Stimulated activated CD8-positive, alpha-beta memory T cell treated with anti-CD3 and anti-CD28 coated beads, Interleukin-12 subunit alpha, Interleukin-12 subunit beta, amount 100 ng/mL, for 1 hour (primary cell): ENCODE measurements around the gene NELL1.
"Not testable (repeated sequence)": the region's sequence is repeated elsewhere in the genome, so short reads cannot be mapped to it uniquely, and the experiment has no call there.

ENCODE experiments used
- DNase-seq: peaks from one replicate; pipeline ENCODE4 v3.0.0-alpha.2; 2020; ENCODE audit warnings: low read depth

The NELL1 gene

DNA sequence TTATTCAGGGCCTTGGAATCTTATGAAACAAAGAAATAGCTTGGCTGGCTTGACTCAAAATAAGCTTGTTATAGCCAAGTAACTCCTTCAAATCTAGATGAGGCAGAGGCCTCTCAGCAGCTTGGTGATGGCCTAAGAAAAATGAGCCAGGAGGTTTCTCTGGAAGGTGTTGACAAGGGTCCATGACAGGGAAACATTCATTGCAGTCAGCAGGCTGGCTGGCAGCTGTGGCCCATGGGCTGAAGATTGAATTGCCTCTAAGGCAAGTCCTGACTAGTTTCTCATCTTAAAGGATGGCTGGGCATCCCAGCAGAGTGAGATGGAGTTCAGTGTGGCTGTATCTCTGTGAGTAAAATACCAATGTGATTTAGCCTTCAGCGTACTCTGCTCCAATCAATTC, 441.0 kb downstream of the NELL1 start:
- DNase-seq: no peak

DNA sequence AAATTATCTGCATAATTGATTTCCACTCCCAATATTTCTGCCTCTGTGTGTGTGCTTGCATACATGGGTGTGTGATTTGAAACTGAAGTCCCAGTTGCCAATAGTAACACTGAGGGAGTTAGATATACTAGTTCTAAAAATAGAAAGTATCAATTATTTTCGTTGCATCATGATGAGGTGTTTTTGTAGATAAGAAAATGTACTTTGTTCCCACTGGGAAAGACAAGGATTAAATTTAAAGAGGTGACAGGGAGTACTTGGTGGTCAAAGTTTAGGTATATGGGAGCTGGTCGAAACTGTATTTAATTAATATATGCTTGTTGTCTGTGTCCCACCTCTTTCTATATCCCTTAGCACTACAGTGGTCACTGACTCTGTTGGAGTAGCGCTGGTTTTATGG, 444.5 kb downstream of the NELL1 start:
- DNase-seq: no peak

DNA sequence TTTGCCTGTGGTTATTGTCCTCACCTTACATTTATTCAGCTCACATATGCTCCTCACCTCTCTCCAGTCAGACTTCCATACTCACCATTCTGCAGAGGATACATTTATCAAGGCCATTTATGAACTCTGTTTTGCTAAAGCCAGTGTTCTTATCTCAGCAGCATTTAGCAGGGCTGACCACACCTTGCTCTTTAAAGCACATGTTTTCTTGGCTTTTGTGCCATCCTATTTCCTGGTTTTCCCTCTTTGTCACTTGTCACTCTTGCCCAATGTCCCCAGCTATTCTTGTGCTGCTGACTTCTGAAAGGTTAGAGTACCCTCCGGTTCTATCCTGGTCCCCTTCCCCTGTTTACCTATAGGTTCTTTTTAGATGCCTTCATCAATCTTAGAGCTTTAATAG, 446.6 kb downstream of the NELL1 start:
- no peak for DNase-seq

DNA sequence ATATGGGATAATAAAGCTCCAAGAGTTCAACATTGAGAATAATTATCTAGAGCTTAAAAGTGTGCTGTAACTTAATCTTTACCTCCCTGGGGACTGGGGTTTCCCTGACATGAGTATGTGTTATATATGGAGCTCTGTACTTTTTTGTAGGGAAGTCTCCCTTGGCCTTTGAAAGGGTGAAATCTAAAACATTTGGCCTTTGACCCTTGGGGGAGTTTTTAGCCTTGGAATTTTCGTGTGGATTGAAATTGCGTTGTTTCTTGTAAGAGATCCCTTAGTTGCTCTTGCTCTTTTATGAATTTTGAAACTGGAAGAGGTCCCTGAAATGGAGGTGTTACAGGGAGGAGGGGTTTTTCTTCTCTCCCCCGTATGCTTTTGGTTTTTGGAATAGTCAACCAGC, 450.0 kb downstream of the NELL1 start:
- no peak for DNase-seq

DNA sequence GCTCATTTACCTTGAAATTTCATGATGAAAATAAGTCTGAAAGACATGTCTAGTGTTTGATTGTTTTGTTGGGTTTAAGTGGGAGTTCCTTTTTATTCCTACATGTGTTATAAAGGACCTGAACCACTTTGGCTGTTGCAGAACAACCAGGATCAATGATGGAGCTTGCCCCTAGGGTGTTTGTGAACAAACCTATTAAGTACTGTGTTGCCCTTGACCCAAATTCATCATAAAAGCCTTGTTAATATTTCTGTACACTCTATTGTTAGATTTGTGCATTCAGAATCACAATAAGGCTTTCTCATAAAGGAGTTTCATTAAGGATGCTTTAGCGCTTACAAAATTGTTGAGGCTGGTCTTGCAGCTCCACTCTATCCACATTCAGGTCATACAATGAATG, 452.6 kb downstream of the NELL1 start:
- DNase-seq: no peak

DNA sequence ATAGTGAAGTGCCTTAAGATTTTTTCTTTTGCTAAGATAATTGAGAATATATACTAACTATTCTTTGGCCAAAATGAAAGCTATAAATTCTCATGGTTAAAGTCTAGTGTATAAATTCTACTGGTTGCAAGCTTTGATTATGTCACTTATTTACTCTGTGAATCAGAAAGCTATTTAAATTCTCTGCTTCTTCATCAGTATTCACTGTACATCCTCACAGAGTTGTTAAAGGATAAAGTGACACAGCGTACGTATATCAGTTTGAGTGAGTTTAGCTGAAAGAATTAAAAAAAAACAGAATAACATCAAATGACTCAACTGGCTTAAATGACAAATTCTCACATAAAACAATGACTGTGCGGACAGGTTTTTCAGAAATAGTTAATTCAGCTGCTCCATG, 453.1 kb downstream of the NELL1 start:
- DNase-seq: no peak

DNA sequence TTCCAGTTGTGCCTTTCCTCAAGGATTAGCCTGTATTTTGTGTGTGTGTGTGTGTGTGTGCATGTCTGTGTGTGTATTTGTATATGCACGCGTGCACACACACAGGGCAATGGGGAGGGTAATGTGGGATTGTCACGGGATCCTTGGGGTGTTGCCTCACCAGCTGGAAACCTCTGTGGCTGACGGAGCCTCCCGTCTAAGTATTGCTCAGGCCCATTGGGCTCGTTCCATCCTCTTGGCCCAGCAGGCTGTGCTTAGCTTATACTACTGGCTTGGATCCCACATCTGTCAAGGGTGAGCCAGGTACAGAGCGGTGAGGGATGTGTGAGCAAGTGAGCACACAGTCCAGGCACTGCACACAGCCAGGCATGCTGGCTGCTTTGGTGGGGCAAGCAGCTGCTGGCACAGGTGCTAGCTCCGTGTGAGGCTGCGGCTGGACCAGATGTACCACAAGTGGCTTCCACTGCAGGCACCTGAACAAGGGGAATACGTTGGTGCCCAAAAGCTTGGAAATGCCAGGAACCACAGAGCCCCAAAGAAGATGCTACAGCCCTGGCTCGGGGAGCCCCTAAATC, 462.8 kb downstream of the NELL1 start:
- no peak for DNase-seq

DNA sequence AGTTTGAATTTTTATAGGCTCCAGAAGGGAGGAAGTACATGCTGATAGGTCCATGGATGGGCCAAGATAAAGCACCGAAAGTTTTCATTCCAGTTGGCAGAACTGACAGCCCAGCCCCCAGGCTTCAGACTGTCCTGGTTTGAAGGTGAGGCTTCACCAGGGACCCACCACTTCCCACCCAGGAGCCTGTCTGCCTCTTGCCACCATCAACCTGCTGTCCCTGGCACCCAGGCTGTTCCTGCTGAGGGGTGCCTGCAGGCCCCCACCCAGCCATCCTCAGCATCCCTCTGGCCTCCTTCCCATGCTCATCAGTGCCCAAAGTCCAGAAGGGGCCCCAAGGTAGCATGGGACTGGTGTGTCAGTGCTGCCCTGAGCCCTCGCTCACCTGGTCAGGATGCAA, 463.9 kb downstream of the NELL1 start:
- no peak for DNase-seq

DNA sequence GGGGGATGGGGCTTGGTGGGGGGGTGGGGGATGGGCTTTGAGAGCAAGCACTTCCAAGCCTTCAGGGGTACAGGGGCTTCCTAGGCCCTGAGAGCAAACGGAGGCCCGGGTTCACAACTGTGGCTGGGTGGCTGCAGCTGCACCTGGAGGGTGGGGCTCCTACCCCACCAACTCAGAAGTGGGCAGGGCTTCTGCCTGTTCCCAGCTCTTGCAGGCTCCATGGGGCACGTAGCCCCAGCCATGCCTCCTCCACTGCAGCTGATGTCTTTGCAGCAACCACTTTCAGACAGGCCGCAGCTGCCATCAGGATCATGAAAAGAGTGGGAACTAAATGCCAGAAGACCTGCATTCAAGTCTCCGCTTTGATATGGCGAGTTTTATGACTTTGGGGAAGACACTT, 464.3 kb downstream of the NELL1 start:
- DNase-seq: no peak

DNA sequence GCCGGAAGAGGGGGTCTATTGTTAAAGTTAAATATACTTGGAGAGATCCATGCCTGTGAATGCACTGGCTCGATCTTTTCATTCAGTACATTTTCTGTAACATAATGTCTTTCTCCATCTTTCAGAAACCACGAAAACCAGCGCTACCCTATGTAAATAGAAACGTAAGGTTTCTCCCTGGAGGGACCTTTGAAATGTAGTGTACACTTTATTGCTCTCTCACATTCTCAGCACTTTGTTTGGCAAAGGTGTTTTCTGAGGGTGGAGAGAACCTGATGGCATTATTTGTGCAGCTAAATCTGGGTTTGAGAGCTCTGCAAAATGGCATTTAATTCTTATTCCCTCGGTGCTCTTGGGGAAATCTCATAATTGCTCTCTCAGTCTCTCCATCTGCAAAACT, 468.4 kb downstream of the NELL1 start:
- no peak for DNase-seq

DNA sequence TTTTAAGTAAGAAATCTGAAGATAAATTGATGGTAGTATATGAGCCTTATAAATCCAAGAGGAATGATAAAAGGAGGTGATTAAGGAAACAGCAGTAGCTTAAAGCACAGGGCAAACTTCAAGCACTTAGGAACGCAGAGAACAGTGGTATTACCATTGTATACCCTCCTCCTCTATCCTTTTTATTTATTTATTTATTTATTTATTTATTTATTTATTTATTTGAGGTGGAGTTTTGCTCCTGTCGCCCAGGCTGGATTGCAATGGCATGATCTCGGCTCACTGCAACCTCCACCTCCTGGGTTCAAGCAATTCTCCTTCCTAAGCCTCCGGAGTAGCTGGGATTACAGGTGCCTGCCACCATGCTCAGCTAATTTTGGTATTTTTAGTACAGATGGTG, 472.2 kb downstream of the NELL1 start:
- DNase-seq: not testable (repeated sequence)

DNA sequence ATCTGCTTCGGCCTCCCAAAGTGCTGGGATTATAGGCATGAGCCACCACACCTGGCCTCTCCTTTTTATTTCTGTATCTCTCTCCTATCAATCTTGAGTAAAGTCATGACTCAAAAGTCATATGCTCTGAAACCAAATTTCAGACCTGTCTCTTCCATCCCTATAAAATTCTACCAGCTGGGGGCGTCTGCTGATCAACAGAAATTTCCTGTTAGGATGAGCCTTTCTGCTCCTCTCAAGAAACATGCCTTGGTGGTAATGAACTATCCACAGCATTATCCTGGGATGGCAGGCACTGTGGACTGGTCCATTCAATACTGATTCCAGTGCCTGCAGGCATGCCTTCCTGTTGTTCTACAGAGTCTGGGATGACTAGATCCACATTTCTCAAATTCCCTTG, 472.6 kb downstream of the NELL1 start:
- DNase-seq: no peak

DNA sequence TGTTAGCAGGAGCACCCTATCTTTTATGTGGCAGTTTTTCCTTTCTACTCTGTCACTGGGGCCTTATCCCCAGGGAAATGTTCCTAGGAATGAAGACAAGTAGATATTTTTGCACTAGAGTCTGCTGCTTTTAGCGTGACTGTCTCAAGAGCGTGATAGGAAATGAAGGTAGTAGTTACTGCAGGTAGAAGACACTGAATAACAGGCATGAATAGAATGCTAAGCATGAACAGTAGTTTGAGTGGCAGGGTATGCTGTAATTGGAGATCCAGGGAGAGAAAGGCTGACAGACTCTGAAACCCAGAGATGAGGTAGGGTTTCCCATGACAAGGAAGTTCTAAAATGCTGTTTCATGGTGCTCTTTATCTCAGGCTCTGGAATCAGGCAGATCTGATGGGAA, 475.1 kb downstream of the NELL1 start:
- no peak for DNase-seq

DNA sequence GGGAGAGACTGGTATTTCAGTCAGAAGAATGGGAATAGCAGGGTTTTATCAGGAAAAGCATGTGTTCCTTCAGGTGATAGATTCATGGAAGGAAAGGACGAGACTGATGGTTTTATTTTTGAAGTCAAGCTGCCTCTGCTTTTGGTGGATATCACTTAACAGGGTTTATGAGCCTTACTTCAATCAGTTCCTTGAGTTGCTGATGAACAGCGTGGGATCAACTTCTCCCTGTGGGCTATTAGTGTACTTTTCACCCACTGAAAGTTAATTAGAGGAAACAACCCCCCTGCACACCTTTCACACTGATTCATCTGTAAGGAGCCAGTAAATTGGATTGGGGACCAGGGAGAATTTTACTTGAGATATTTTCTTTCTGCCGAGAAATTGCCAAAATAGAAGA, 479.0 kb downstream of the NELL1 start:
- no peak for DNase-seq

DNA sequence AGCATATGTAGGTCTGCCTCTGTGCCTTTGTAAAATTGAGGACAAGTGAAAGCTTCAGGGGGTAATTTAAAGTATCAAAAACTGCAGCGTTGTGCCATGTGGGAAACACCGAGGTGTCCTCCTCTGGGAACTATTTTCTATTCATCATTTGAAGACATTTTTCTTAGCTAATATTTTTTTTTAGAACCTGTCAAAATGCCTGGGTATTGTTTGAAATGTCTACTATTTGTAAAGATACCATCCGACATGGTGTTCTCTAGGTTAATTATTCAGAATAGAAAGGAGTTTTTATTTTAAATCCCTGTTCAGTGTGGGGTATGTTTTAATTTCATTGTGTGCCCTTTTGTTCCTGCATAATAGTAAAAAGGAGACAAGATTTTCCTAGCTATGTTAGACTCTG, 490.8 kb downstream of the NELL1 start:
- DNase-seq: no peak

DNA sequence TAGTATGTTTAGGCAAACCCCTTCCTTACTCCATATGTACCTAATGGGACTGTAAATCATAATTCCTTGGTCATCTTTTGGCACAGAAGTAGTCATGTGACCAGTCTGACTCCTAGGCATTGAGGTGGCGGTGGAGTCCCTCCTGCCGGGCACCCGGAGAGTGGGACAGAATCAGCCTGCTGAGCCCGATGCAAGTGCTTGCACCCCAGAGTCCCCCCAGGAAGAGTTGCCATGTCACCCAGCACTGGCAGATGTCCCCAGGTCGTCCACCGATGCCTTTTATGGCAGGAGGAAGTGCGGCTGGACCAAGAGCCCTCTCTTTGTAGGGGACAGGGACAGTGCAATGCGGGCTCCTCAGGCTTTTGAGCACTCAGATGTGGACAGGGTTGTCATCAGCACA, 500.3 kb downstream of the NELL1 start:
- no peak for DNase-seq

DNA sequence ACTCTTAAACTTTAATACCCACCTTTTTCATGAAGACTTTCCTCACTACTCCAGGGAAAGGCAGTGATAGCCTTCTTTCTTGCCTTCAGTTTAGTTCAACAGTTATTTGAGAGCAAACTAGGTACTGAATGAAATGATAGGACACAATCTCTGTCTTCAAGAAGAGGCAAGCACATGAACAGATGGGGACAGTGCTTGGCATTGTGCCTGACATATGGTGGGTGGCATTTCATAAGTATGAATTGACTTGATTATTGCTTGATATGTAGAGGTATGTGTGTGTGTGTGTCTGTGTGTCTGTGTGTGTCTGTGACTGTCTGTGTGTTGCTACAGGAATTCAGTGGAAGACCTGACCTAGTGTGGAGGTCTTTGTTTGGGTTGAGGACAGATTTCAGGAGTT, 504.1 kb downstream of the NELL1 start:
- DNase-seq: no peak

DNA sequence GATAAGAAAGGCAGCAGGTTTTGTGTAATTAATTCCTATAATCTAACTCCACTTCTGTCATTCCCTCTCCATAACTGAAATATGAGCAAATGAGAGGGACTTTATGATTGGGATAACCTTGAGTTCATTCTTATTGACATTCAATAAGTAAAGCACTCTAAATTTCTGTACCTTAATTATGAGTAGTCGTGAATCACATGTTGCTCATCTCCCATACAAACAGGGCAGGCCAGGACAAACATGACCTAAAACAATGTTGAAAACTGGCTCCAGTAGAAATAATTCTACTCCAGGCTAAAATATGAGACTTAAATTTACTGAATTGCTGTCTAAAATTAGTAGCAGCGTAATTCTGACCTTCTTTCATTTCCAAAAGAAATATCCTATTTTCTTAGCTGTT, 505.4 kb downstream of the NELL1 start:
- DNase-seq: no peak

DNA sequence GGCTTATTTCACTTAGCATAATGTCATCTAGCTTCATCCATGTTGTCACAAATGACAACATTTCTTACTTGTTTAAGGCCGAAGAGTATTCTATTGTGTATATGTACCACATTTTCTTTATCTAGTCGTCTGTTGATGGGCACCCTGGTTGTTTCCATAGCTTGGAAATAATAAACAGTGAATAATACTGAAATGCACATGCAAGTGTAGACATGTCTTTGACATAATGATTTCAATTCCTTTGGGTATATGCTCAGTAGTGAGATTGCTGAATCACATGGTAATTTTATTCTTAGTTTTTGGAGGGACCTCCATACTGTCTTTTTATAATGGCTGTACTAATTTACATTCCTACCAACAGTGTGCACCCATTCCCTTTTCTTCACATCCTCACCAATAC, 508.0 kb downstream of the NELL1 start:
- DNase-seq: no peak

DNA sequence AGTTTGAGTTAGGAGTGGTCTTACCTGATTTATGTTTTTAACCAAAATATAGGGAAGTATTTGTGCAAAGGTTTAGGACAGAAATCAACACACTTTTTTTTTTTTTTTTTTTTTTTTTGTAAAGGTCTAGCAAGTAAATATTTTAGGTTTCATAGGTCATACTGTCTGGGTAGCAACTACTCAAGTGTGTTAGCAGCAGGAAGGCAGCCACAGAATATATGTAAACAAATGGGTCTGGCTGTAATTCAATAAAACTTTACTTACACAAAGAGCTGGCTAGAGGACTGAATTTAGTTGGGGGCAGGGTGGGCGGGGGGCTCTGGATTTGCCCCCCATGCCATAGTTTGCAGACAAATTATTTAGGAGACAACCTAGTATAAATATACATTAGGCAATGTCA, 510.4 kb downstream of the NELL1 start:
- no peak for DNase-seq

DNA sequence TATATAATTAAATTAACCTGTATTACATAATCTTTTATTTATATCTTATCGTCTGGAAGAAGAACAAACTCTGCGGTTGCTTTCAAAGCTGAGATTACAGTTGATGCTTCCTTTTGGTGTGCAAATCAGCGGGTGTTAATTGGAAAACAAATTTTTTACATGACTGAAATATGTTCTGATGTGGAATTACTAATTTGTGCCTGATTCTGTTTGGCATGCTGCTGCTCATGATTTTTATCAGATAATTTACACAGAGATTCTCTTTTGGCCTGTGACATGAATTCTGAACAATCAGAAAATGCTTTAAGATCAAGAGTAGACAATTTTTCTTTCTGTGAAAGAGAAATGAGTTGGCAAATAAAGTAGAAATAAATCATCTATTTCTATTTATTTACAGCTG, 510.8 kb downstream of the NELL1 start:
- DNase-seq: no peak

DNA sequence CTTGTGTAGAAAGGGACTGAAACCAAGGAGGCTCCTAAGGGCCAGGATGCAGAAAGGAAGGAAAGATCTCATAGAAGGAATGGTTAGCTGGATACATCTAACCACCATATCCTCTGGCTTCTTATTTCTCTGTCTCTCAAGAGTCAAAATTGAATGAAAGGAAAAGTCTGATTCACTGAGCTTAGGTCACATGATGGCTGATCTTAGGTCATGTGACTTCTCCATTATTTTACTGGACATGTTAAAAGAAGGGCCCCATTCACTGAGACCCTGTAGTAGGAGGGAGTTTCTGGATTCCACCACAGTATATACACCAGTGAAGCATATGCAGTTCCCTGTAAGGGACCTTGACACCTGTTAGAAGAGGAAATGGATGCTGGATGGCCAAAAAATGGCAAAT, 516.6 kb downstream of the NELL1 start:
- DNase-seq: no peak

DNA sequence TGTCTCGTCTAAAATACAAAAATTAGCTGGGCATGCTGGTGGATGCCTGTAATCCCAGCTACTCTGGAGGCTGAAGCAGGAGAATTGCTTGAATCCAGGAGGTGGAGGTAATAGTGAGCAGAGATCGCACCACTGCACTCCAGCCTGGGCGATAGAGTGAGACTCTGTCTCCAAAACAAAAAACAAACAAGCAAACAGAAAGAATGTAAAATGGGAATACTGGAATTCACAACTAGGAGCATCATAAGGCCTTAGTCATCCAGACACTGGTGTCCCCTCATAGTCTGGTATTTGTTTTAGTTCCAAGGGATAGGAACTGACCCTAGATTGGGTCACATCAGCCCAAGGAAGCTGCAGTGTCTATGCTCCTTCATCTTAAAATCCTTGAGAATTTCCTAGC, 520.8 kb downstream of the NELL1 start:
- DNase-seq: no peak

DNA sequence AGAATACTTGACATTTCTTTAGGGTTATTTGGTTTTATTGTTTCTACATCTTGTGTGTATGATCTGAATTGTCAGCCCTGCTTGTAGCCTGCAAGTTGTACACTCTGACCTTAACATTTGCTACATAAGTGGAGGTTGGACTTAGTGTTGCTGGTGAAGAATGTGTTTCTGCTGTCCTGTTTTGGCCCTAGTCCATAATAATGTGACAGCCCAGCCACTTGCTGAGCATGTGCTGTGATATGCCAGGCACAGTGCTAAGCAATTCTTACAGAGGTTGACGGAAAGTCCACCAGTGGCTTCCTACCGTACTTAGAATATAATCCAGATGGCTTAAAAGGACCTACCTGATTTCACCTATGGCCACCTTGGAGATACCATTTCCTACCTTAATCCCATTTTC, 526.6 kb downstream of the NELL1 start:
- no peak for DNase-seq

DNA sequence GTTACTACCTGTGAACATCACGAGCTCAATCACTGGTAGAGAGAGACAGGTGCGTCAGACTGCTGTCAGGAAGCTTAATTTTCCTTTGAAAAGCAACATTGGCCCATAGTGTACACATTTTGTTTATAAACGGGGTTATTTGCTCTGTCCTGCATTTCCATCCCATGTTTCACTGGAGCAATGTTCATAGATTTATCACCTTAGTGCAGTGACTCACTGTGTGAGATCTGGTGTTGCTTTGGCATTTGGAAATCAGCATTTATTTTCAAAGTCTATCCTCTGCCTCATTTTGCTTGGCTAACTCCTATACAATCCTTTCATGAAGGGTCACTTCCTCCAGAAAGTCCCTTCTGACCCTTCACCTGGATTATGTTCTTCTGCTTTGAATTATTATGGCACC, 529.1 kb downstream of the NELL1 start:
- DNase-seq: no peak
